K562 (cell line): Measurements from ENCODE around the gene ARHGAP30. TPM values are rescaled to one million over a fixed set of nuclear protein-coding genes. Genes with fewer than 3 reads are reported as not detected.
A peak's percentile ranks its signal among the peaks of the same experiment; 100 is the strongest.

Experiments used
- ASH1L ChIP-seq: fragments of 450-650 bp; IDR thresholded peaks from 2 replicates; pipeline ENCODE4 v1.6.1; 2018; ENCODE audit warnings: borderline replicate concordance, mild to moderate bottlenecking, low read depth; ENCODE audit not compliant: partially characterized antibody
- BHLHE40 ChIP-seq: IDR thresholded peaks from 2 replicates; pipeline ENCODE4 v1.6.1; 2011; ENCODE audit warnings: low read length, improper control_type of control experiment
- BRD4 ChIP-seq: fragments of 200-600 bp; sonication (generic); IDR thresholded peaks from 2 replicates; pipeline ENCODE4 v1.6.1; 2017; ENCODE audit warnings: inconsistent platforms
- BRD9 ChIP-seq: fragments of 450-650 bp; IDR thresholded peaks from 2 replicates; pipeline ENCODE4 v1.6.1; 2018; ENCODE audit warnings: low read depth; ENCODE audit not compliant: partially characterized antibody
- BRF1 ChIP-seq: IDR thresholded peaks from 3 replicates; pipeline ENCODE4 v1.6.1; 2011; ENCODE audit warnings: borderline replicate concordance, mild to moderate bottlenecking; ENCODE audit not compliant: insufficient read length; ENCODE audit errors: extremely low read depth
- CBX8 ChIP-seq: fragments of 200-600 bp; sonication (generic); IDR thresholded peaks from 2 replicates; pipeline ENCODE4 v1.6.1; 2012; ENCODE audit warnings: borderline replicate concordance, mixed run types, low read depth, mild to moderate bottlenecking, moderate library complexity, mixed read lengths, low read length, control low read depth, inconsistent platforms; ENCODE audit not compliant: poor library complexity, severe bottlenecking; ENCODE audit errors: extremely low read depth
- CHD2 ChIP-seq: IDR thresholded peaks from 2 replicates; pipeline ENCODE4 v1.6.1; 2011; ENCODE audit warnings: low read depth, low read length
- CSDE1 ChIP-seq, 2 experiments: fragments of 450-650 bp; IDR thresholded peaks; 2 replicates each; pipeline ENCODE4 v1.6.1; 2016; ENCODE audit warnings: mild to moderate bottlenecking in 1 of 2
- CXXC5 ChIP-seq: fragments of 250-450 bp; sonication (Bioruptor Pico); IDR thresholded peaks from 2 replicates; pipeline ENCODE4 v1.8.0; 2022; ENCODE audit warnings: inconsistent platforms, mild to moderate bottlenecking, moderate library complexity
- DEAF1 ChIP-seq: fragments of 450-650 bp; formaldehyde crosslinking; IDR thresholded peaks from 2 replicates; pipeline ENCODE4 v1.4.0; 2020; ENCODE audit warnings: mild to moderate bottlenecking, moderate library complexity
- DNMT1 ChIP-seq: fragments of 450-650 bp; IDR thresholded peaks from 2 replicates; pipeline ENCODE4 v1.6.1; 2016; ENCODE audit warnings: antibody characterized with exemption, mild to moderate bottlenecking
- KHSRP ChIP-seq: fragments of 450-650 bp; IDR thresholded peaks from 2 replicates; pipeline ENCODE4 v1.6.1; 2017
- MTA3 ChIP-seq: fragments of 450-650 bp; formaldehyde crosslinking; IDR thresholded peaks from 2 replicates; pipeline ENCODE4 v1.6.1; 2017; ENCODE audit warnings: mild to moderate bottlenecking, borderline replicate concordance
- NCOA2 ChIP-seq, 2 experiments: fragments of 450-650 bp; IDR thresholded peaks; 2 replicates each; pipeline ENCODE4 v1.6.1; 2018; ENCODE audit warnings: mild to moderate bottlenecking in 2 of 2, moderate library complexity in 1 of 2; ENCODE audit not compliant: partially characterized antibody in 2 of 2
- RAD21 ChIP-seq, 2 experiments: fragments of 250-450 bp in 1 of 2; fragments of 450-650 bp in 1 of 2; sonication (Bioruptor Pico) in 1 of 2; formaldehyde crosslinking in 1 of 2; IDR thresholded peaks in 1 of 2; conservative IDR thresholded peaks in 1 of 2; 2 replicates each; pipeline versions ENCODE4 v1.4.0 to v1.8.0; 2020 to 2022; ENCODE audit warnings: mild to moderate bottlenecking in 2 of 2, moderate library complexity in 1 of 2
- TAF9B ChIP-seq: fragments of 450-650 bp; IDR thresholded peaks from 2 replicates; pipeline ENCODE4 v1.6.1; 2018; ENCODE audit warnings: mild to moderate bottlenecking; ENCODE audit not compliant: partially characterized antibody
- TCF7L2 ChIP-seq: fragments of 150-350 bp; IDR thresholded peaks from 2 replicates; pipeline ENCODE4 v1.6.1; 2016; ENCODE audit warnings: low read depth, mild to moderate bottlenecking, low read length, moderate library complexity
- TEAD1 ChIP-seq, 2 experiments: fragments of 450-650 bp in 1 of 2; sonication (generic) in 1 of 2; formaldehyde crosslinking; IDR thresholded peaks; 2 replicates each; pipeline versions ENCODE4 v1.4.0 to v1.8.0; 2020 to 2022; ENCODE audit warnings: mild to moderate bottlenecking in 2 of 2, missing genetic modification reagents in 1 of 2
- TSC22D4 ChIP-seq: fragments of 450-650 bp; IDR thresholded peaks from 2 replicates; pipeline ENCODE4 v1.6.1; 2016; ENCODE audit warnings: missing genetic modification characterization, missing biosample characterization, control low read depth
- XRCC5 ChIP-seq: fragments of 200-400 bp; formaldehyde crosslinking; IDR thresholded peaks from 2 replicates; pipeline ENCODE4 v1.6.1; 2017; ENCODE audit warnings: low read depth, mild to moderate bottlenecking, low read length
- ZNF280A ChIP-seq: fragments of 450-650 bp; IDR thresholded peaks from 2 replicates; pipeline ENCODE4 v1.6.1; 2018; ENCODE audit warnings: mild to moderate bottlenecking, low read depth; ENCODE audit not compliant: partially characterized antibody
- ZNF639 ChIP-seq, 2 experiments: fragments of 200-800 bp in 1 of 2; sonication (Bioruptor generic) in 1 of 2; sonication (generic) in 1 of 2; formaldehyde crosslinking in 1 of 2; IDR thresholded peaks in 1 of 2; conservative IDR thresholded peaks in 1 of 2; 2 replicates each; pipeline versions ENCODE4 v1.5.0 to v1.6.1; 2016 to 2020; ENCODE audit warnings: missing compliant biosample characterization in 1 of 2, missing genetic modification characterization in 1 of 2, missing genetic modification reagents in 1 of 2
- ZNF764 ChIP-seq: fragments of 250-450 bp; sonication (Bioruptor Pico); IDR thresholded peaks from 2 replicates; pipeline ENCODE4 v1.4.0; 2020; ENCODE audit warnings: low read depth, mild to moderate bottlenecking, moderate library complexity
- polyA plus RNA-seq, 8 experiments: library from polyadenylated mRNA; depleted of rRNA in 4 of 8; stranded (reverse) in 5 of 8; unstranded in 3 of 8; fragments of >200 nt; fragmentation: Nextera tagmentation in 2 of 8; fragmentation: Illumina TruSeq in 1 of 8; extraction: Ambion mirVana in 2 of 8; extraction: Trizol in 1 of 8; gene quantifications; 2 replicates each; pipeline versions ENCODE4 v1.2.1 to v1.2.3, GENCODE V29; 2011 to 2014; ENCODE audit warnings: inconsistent platforms in 1 of 8, missing spikeins in 1 of 8
- total RNA-seq, 7 experiments: library from RNA; depleted of rRNA in 6 of 7; stranded (reverse); fragments of >200 nt in 6 of 7; fragmentation: Illumina TruSeq in 2 of 7; extraction: Trizol in 2 of 7; gene quantifications; 2 replicates each; pipeline versions ENCODE4 v1.2.1 to v1.2.3, GENCODE V29; 2011 to 2021; ENCODE audit warnings: low replicate concordance in 1 of 7

The ARHGAP30 gene
- total and polyA plus RNA-seq, 9 of the 15 experiments (the other 6 are each of a cell fraction or from before 2014, with no cell fraction given): 0.01 to 0.73 (median 0.12) TPM

- TF ChIP-seq CBX8 (no peak), ZNF764 (CRISPR knock-in tag) (no peak), ZNF280A (no peak), RAD21 (CRISPR knock-in tag; conservative IDR thresholded peaks at IDR 0.05 in 1 of 2, IDR thresholded peaks at IDR 0.05 in 1 of 2) (0 out of 4 replicates have a peak, but pooled peaks of 1 of the 2 experiments have one; percentile 18), CXXC5 (CRISPR knock-in tag) (peak; percentile 88), TEAD1 (CRISPR knock-in tag; IDR thresholded peaks at IDR 0.05) (peak in 1 of 2 experiments; percentile 45; a peak in 1 of 4 replicates), DNMT1 (0 out of 2 replicates have a peak, but pooled peaks have one; percentile 10), NCOA2 (IDR thresholded peaks at IDR 0.05; ENCODE audit: partially characterized antibody in 2 of 2) (no peak), KHSRP (no peak), MTA3 (peak; percentile 89), CSDE1 (IDR thresholded peaks at IDR 0.05) (no peak), ASH1L (no peak), TCF7L2 (no peak), CHD2 (no peak), TAF9B (peak; percentile 93), BRF1 (no peak), BRD4 (peak; percentile 52; the same call in 1 of the 2 replicates), TSC22D4 (tag) (no peak), ZNF639 (CRISPR knock-in tag; conservative IDR thresholded peaks at IDR 0.05 in 1 of 2, IDR thresholded peaks at IDR 0.05 in 1 of 2) (peak in 1 of 2 experiments; percentile 85; a peak in 2 of 4 replicates), BHLHE40 (no peak; the same call in 1 of the 2 replicates), BRD9 (peak; percentile 76), DEAF1 (0 out of 2 replicates have a peak, but pooled peaks have one; percentile 6), XRCC5 (0 out of 2 replicates have a peak, but pooled peaks have one; percentile 20)
These were observed 56.0 kb downstream of the ARHGAP30 start (continued) for GRCh38 chr1:161013488-161014230.
